Endothelial cell of umbilical vein (primary cell): Measurements from ENCODE around the gene PTGER2. TPM values are rescaled to one million over a fixed set of nuclear protein-coding genes. Genes with fewer than 3 reads are reported as not detected.

Experiments
- BruUV-seq: library from RNA; stranded (reverse); fragments of 400-500 nt; replicated peaks from 2 replicates; lab custom pipeline; 2021; lab: Mats Ljungman, UMichigan
- CTCF ChIA-PET: fragments of 300-600, 350-600 bp; sonication (Branson Sonifier 250); formaldehyde crosslinking; loops from one replicate; lab custom pipeline; 2021; ENCODE audit warnings: antibody characterized with exemption, inconsistent platforms; lab: Charles Lee
- POLR2A ChIA-PET: fragments of 300-600, 350-600 bp; sonication (Branson Sonifier 250); formaldehyde crosslinking; loops from one replicate; lab custom pipeline; 2021; ENCODE audit warnings: antibody characterized with exemption, inconsistent platforms; lab: Charles Lee
- DNase-seq: peaks from one replicate; pipeline ENCODE4 v3.0.0-alpha.2; 2011; ENCODE audit warnings: low read depth, low spot score
- FAIRE-seq: peaks from 2 replicates; lab custom pipeline; 2011; peaks lifted over from hg19 to GRCh38; lab: Jason Lieb, UNC
- H2AFZ ChIP-seq: 2 replicates; pipeline ENCODE4 v1.6.0; 2012; ENCODE audit warnings: low read depth, low read length, control low read depth, inconsistent platforms
- H3K27ac ChIP-seq: 2 replicates; pipeline ENCODE4 v1.5.1; 2011; ENCODE audit warnings: low read depth, mild to moderate bottlenecking, control low read depth, low read length, moderate library complexity; ENCODE audit not compliant: insufficient read depth
- H3K27me3 ChIP-seq, 2 experiments: 2 replicates each; pipeline versions ENCODE4 v1.6.0 to v1.6.1; 2011; ENCODE audit warnings: low read length in 2 of 2, mixed read lengths in 1 of 2; ENCODE audit not compliant: control insufficient read depth in 2 of 2, insufficient read depth in 2 of 2
- H3K36me3 ChIP-seq, 2 experiments: 2 replicates in 1 of 2; 3 replicates in 1 of 2; pipeline ENCODE4 v1.5.1; 2011; ENCODE audit warnings: low read length in 2 of 2, mild to moderate bottlenecking in 1 of 2, moderate library complexity in 1 of 2; ENCODE audit not compliant: control insufficient read depth in 2 of 2, insufficient read depth in 2 of 2; ENCODE audit errors: extremely low read depth in 1 of 2
- H3K4me1 ChIP-seq: 3 replicates; pipeline ENCODE4 v1.5.1; 2011; ENCODE audit warnings: mild to moderate bottlenecking, low read length; ENCODE audit not compliant: control insufficient read depth, insufficient read depth; ENCODE audit errors: extremely low read depth
- H3K4me2 ChIP-seq: 2 replicates; pipeline ENCODE4 v1.6.1; 2011; ENCODE audit warnings: low read length, control low read depth, mixed read lengths; ENCODE audit not compliant: insufficient read depth
- H3K4me3 ChIP-seq, 3 experiments: fragments of 200-600 bp in 1 of 3; sonication (generic), shearing (Covaris generic) in 1 of 3; replicated peaks in 1 of 3; 2 replicates each; pipeline ENCODE4 v1.5.1; 2011 to 2016; ENCODE audit warnings: control low read depth in 3 of 3, low read length in 3 of 3, mild to moderate bottlenecking in 2 of 3, inconsistent platforms in 1 of 3, low read depth in 1 of 3, moderate library complexity in 1 of 3; ENCODE audit not compliant: insufficient read depth in 1 of 3
- H3K79me2 ChIP-seq: 2 replicates; pipeline ENCODE4 v1.6.0; 2012; ENCODE audit warnings: low read length, inconsistent platforms; ENCODE audit not compliant: control insufficient read depth, insufficient read depth
- H3K9ac ChIP-seq: replicated peaks from 2 replicates; pipeline ENCODE3; 2011; ENCODE audit warnings: low read length, control low read depth; ENCODE audit not compliant: insufficient read depth; ENCODE audit errors: extremely low read depth
- H3K9me1 ChIP-seq: replicated peaks from 3 replicates; pipeline ENCODE4 v1.6.0; 2011; ENCODE audit warnings: mild to moderate bottlenecking, low read length; ENCODE audit not compliant: control insufficient read depth, insufficient read depth; ENCODE audit errors: extremely low read depth
- H3K9me3 ChIP-seq: replicated peaks from 2 replicates; pipeline ENCODE4 v1.5.1; 2012; ENCODE audit warnings: low read length, inconsistent platforms; ENCODE audit not compliant: control insufficient read depth, insufficient read depth
- H4K20me1 ChIP-seq: replicated peaks from 2 replicates; pipeline ENCODE3; 2011; ENCODE audit warnings: mild to moderate bottlenecking, low read length; ENCODE audit not compliant: control insufficient read depth, insufficient read depth; ENCODE audit errors: extremely low read depth
- CTCF ChIP-seq, 2 donors: IDR thresholded peaks; 1 replicate in 1 of 2; 2 replicates in 1 of 2; pipeline ENCODE4 v1.5.1; 2011; ENCODE audit warnings: low read length in 2 of 2, mild to moderate bottlenecking in 2 of 2, moderate library complexity in 2 of 2, control low read depth in 1 of 2, inconsistent platforms in 1 of 2, low read depth in 1 of 2; ENCODE audit not compliant: insufficient read depth in 1 of 2; ENCODE audit errors: extremely low read depth in 1 of 2
- GATA2 ChIP-seq: IDR thresholded peaks from 2 replicates; pipeline ENCODE4 v1.7.0; 2011; ENCODE audit warnings: low read depth, mild to moderate bottlenecking, moderate library complexity, mixed read lengths, low read length; ENCODE audit not compliant: insufficient read length, insufficient read depth
- MYC ChIP-seq: IDR thresholded peaks from one replicate; pipeline ENCODE4 v1.6.1; 2011; ENCODE audit warnings: mild to moderate bottlenecking, low read depth, low read length
- POLR2A ChIP-seq: IDR thresholded peaks from 2 replicates; pipeline ENCODE4 v1.6.1; 2012; ENCODE audit warnings: low read depth, mild to moderate bottlenecking, control low read depth, low read length
- POLR2AphosphoS5 ChIP-seq: IDR thresholded peaks from 2 replicates; pipeline ENCODE4 v1.6.1; 2012; ENCODE audit warnings: low read depth, mild to moderate bottlenecking, control low read depth, low read length, moderate library complexity; ENCODE audit not compliant: insufficient read depth
- dilution Hi-C: fragments of 300-500 bp; cut with MboI; formaldehyde crosslinking; loops from one replicate; pipeline ENCODE4 v1.15.0; 2019; ENCODE audit warnings: low sequenced_read_pairs; ENCODE audit not compliant: extremely low pct_ligation_motif_present
- intact Hi-C: fragments of 100-400 bp; cut with micrococcal nuclease; formaldehyde crosslinking; loops from one replicate; pipeline ENCODE4 v1.10.0; 2022
- polyA plus RNA-seq, 4 experiments: library from polyadenylated mRNA; depleted of rRNA in 3 of 4; stranded (reverse) in 3 of 4; unstranded in 1 of 4; fragments of >200 nt; gene quantifications; 2 replicates each; pipeline versions ENCODE4 v1.2.1 to v1.2.3, GENCODE V29; 2011 to 2012; ENCODE audit warnings: missing spikeins in 1 of 4
- total RNA-seq: library from RNA; stranded (reverse); gene quantifications from 2 replicates; pipeline ENCODE4 v1.2.3, GENCODE V29; 2021

The PTGER2 gene
- total and polyA plus RNA-seq, 2 donors (not counting 3 experiments of a cell fraction or from before 2014, with no cell fraction given), result not detected

DNA sequence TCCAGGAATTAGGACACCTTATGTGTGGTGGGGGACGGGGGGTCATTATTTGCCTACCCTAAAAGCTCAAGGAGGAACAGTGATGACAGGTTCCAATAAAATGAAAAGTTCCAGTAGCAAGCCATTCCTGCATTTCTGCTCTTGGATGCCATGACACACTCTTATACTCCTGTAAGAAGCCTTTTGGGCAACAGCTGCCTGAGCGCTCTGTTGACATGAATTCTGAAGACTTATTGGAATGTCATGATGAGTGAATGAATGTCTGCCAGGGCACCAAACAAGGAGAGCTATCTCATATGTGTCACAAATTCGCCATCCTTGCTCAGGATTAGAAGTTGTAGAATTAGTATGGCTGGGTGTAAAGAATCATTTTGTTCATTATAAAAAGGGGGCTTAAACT, 36.3 kb downstream of the PTGER2 start:
- no peaks in the 10 kb centered on the region for H4K20me1 ChIP-seq
- no peaks in the 10 kb centered on the region for H3K9me3 ChIP-seq
- BruUV-seq, result no TSS peak
- no peaks in the 10 kb centered on the region for H3K4me1 ChIP-seq
- H3K27ac ChIP-seq, result no peak overlapping the region
- no peak for FAIRE-seq
- H3K9ac ChIP-seq, result no peak overlapping the region
- H3K79me2 ChIP-seq, result no peaks in the 10 kb centered on the region
- CTCF ChIA-PET, result no interaction called here
- dilution Hi-C loops (no loop called here), intact Hi-C loops (no loop called here)
- H3K9me1 ChIP-seq, result no peaks in the 10 kb centered on the region
- H2AFZ ChIP-seq, result no peak overlapping the region
- POLR2A ChIA-PET, result no interaction called here
- no peak overlapping the region for H3K4me2 ChIP-seq
- TF ChIP-seq POLR2AphosphoS5, result no peak
- TF ChIP-seq POLR2A, result no peak
- TF ChIP-seq CTCF (IDR thresholded peaks at IDR 0.05; ENCODE audit: extremely low read depth in 1 of 2, insufficient read depth in 1 of 2, low read depth in 1 of 2, low read length in 2 of 2), result no peak
- no peak for TF ChIP-seq GATA2
- TF ChIP-seq MYC, result no peak
- no peak overlapping the region for H3K4me3 ChIP-seq
- H3K27me3 ChIP-seq, result peaks cover 18 to 33% of the 10 kb centered on the region in 2 experiments
- DNase-seq, result no peak
- H3K36me3 ChIP-seq, result no peaks in the 10 kb centered on the region
